Activated CD4-positive, alpha-beta T cell treated with anti-CD3 and anti-CD28 coated beads for 24 hours (primary cell): ENCODE results near the gene PRSS16.
"Not testable (repeated sequence)": the region's sequence is repeated elsewhere in the genome, so short reads cannot be mapped to it uniquely, and the experiment has no call there.

Experiments used
- DNase-seq, 2 donors: peaks; one replicate each; pipeline ENCODE4 v3.0.0-alpha.2; 2020; ENCODE audit warnings: low read depth in 2 of 2

Gene PRSS16, protein sequence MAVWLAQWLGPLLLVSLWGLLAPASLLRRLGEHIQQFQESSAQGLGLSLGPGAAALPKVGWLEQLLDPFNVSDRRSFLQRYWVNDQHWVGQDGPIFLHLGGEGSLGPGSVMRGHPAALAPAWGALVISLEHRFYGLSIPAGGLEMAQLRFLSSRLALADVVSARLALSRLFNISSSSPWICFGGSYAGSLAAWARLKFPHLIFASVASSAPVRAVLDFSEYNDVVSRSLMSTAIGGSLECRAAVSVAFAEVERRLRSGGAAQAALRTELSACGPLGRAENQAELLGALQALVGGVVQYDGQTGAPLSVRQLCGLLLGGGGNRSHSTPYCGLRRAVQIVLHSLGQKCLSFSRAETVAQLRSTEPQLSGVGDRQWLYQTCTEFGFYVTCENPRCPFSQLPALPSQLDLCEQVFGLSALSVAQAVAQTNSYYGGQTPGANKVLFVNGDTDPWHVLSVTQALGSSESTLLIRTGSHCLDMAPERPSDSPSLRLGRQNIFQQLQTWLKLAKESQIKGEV

DNA sequence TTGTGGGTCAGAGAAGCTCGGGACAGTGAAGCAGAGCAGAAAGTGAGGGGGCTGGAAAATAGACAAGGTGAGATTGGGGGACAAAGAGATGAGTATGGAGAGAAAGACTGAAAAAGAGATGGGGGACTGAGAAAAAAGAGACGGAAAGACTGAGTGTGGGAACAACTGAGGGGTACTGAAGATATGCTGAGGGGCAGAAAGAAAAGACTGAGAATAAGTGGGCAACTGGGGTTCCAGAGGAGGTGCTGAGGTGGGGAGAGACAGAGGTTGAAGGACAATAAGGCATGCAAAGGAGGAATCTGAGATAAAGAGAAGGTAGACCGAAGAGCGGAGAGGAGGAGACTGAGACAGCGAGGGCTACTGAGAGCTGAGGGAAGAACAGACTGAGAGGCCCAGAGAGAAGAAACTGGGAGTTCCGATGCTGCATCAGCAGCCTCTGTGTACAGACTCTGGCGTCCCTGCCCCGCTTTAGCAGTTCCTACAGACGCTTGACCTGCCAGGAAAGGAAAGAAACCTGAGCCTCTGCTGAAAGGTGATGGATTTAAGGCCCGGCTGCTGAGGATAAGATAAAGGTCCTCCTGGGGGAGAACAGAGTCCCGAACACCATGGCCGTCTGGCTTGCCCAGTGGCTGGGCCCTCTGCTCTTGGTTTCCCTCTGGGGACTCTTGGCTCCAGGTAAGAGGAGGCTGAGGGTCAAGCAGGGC is at the start of gene PRSS16:
Gene PRSS16, plus strand, starts transcription at position 569 of the 704 bp plus-strand sequence. Its CDS starts 37 bp downstream, at position 606.
- DNase-seq, result no peak

DNA sequence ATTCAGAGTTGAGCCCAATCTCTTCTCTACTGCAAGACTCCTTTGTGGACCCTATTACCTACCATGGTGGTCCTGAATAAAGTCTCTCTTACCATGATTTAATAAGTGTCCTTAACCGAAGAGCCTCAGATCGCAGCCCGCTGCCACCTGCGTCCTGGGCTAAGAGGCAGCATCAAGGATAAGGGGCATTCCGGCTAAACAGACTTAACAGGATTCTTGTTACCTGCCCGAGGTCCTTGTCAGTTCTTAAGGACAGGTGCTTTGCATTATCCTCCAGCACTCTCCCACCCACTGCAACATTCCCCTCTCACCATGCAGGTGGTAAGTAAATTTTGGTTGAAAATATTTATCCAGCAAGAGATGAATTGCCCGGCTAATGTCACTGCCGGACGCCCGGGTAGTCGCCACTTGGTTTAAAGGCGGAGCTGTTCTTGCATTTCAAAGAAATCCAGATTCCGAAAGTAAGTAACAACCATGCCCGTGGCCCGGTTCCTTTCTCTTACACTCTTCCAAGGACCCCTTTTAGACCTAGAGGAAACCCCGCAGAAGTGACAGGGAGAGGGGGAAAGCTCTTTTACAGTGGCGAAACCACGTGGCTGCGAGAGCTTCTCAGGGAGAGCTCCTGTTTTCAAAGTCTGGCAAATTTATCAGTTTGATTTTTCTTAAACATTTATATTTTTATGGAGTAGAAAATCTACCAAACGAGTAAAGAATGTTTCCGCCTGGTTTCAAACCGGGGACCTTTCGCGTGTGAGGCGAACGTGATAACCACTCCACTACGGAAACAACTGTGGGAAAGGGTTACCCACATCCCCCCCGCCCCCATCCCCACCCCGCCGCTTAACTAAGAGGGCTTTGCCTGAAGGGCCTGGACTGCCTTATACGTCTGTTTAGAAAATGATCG is 41.9 kb upstream of the PRSS16 start:
- no peak for DNase-seq

DNA sequence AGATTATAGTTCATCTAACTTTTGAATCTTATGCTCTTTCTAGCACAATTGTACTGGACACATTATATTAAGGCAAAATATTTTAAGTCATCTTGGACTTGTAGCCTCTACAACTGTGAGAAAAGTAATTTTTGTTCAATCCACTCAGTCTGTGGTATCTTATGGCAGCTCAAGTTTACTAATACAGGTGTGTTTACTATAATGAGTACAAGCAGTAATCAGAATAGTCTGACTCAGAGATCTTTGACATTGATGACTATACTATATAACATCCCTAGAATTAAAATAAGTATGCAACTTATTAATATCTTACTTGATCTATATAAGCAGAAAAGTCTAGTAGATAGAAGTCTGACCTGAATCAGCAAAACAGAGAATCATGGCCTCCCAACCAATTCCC is 40.7 kb upstream of the PRSS16 start:
- no peak for DNase-seq

DNA sequence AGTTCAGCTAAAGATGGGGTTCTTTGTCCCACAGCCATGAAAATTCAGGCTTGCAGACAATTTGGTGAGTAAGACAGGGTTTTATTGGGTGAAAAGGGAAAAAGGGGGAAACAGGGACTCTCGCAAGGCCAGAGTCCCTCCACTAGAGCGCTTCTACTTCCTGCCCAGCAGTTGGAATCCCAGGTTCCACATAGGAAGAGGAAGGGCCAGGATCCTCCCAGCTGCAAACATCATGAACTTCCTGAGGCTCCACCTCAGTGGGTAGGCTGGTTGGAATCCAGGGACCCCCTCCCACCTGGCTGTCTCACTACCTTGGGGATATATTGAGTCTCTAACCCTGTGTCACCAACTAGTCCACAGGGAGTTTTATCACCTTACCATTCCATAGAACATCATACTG is 39.5 kb upstream of the PRSS16 start:
- DNase-seq, result no peak

DNA sequence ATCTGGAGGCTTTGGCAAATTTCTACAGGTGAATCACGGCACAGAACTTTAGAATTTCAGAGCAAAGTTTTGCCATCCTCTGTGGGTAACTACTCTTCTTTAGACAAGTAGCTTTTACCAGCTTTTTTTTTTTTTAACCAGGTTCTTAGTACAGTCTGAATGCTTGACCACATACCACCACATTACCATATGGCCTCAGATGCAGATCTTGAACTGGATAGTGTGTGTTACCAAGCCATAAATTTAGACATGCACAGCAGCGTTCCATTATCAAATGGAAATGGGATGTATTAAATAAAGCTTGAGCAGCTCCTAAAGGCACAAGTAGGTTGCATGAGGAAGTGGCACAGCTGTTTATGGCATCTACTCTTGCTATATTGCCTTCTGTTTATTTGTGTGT is 38.3 kb upstream of the PRSS16 start:
- no peak for DNase-seq

DNA sequence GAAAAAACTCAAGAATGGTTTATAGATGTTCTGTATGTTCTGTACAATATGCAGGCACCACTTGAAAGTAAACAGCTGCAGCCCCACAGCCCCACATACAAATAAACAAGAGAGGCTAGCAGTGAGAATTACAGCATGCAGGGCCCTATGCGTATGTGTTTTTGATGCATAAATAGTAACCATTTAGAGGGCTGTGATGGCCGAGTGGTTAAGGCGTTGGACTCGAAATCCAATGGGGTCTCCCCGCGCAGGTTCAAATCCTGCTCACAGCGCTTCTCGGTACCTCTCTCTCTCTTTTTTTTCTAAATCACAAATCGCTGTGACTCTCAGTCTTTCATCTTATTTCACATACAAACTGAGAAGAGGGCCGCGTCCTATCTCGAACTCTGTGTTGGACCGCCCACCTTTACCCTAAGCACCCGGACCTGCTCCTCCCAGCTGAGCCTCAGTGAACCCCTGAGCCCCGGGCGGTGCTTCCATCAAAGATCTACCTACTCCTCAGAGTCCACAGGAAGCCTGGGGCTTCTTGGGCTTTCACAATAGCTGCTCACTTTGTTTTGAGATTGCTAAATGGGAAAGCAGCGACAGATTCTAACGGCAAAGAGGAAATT is 37.7 kb upstream of the PRSS16 start:
- no peak for DNase-seq

DNA sequence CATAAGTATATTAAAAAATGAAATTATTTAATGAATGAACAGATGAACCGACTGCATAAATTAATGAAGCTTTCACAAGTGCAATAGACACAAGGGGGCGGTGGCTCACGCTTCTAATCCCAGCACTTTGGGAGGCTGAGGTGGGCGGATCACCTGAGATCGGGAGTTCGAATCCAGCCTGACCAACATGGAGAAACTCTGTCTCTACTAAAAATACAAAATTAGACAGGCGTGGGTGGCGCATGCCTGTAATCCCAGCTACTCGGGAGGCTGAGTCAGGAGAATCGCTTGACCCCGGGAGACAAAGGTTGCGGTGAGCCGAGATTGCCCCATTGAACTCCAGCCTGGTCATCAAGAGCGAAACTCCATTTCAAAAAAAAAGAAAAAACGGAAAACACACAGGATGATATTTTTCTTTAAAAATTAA is 34.4 kb upstream of the PRSS16 start:
- not testable (repeated sequence) for DNase-seq

DNA sequence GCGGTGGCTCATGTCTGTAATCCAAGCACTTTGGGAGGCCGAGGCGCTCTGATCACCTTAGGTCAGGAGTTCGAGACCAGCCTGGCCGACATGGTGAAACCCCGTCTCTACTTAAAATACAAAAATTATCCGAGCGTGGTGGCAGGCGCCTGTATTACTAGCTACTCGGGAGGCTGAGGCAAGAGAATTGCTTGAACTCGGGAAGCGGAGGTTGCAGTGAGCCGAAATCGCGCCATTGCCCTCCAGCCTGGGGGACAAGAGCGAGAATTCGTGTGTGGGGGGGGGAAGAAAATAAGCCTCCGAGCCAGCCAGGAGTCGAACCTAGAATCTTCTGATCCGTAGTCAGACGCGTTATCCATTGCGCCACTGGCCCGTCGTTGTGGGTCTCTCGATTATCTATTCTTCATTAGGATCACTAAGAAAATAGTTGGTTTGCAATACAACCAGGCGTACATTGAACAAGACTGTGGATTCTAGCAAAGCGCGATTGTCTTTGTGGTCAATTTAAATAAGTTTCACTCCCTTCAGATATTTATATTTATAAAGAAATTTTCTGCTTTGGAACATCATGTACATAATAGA is 33.9 kb upstream of the PRSS16 start:
- DNase-seq, result no peak

DNA sequence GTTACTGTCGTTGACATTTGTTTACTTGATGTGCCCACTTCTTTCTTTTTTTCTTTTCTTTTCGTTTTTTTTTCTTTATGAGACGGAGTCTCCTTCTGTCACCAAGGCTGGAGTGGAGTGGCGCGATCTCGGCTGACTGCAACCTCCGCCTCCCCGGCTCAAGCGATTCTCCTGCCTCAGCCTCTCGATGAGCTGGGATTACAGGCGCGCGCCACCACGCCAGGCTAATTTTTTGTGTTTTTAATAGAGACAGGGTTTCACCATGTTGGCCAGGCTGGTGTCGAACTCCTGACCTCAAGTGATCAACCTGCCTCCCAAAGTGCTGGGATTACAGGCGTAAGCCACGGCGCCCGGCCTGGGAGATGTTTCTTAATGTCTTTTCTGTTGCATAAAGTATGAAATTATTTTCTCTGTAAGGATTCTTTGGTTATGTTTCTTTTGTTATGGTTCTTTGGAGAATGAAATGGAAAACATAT is 33.3 kb upstream of the PRSS16 start:
- DNase-seq, result no peak

DNA sequence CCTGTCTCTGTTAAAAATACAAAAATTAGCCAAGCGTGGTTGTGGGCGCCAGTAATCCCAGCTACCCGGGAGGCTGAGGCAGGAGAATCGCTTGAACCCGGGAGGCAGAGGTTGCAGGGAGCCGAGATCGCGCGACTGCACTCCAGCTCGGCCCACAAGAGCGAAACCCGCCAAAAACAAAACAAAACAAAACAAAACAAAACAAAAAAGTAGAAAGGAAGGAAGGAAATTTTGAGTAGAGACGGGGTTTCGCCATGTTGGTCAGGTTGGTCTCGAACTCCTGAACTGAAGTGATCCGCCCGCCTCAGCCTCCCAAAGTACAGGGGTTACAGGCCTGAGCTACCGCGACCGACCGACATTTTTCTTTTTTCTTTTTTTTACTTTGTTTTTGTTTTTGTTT is 30.6 kb upstream of the PRSS16 start:
- no peak for DNase-seq

DNA sequence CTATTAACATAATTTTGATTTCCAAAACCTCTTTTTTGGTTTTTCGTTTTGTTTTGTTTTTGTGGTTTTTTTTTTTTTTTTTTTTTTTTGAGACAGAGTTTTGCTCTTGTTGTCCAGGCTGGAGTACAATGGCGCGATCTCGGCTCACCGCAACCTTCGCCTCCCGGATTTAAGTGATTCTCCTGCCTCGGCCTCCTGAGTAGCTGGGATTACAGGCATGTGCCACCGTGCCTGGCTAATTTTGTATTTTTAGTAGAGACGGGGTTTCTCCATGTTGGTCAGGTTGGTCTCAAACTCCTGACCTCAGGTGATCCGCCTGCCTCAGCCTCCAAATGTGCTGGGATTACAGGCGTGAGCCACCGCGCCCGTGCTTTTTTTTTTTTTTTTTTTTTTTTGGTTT is 24.5 kb upstream of the PRSS16 start:
- not testable (repeated sequence) for DNase-seq

DNA sequence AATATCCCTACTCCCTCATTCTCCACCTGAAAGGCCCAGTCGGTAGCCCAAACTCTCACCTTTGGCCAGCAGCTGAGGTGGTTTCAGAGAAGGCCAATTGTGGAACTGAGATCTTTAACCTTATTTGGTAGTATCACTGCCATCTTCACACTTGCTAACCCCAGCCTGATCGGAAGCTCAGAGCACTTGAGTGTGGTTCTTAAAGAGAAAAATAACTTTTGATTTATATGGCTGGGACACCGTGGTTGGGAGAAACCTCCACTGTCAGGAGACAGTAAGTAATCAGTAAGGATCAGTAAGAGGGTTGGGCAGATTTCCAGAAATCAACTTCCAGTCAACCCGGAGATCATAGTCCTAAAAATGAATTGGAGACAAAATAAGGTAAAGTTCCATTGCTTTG is 22.8 kb upstream of the PRSS16 start:
- DNase-seq, result no peak

DNA sequence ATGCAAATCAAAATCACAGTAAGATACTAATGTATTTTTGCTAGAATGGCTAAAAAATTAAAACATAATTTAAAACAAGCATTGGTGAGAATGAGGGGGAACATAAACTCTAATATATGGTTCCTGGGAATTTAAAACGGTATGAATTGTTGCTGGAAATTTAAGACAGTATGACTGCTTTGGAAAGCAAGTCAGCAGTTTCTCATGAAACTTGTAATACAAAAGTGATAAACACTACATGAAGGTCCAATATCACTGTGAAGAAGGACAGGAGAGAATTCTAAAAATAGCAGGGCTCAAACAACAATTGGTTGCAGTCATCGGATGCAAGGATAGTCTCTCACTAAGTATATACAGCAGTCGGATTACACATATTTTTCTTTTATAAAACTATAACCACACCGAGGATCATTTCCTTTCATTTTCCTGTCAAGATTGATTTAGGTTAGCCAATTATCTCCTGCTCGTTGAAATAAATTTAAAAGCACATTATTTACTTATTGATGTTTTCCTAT is 18.5 kb upstream of the PRSS16 start:
- no peak for DNase-seq

DNA sequence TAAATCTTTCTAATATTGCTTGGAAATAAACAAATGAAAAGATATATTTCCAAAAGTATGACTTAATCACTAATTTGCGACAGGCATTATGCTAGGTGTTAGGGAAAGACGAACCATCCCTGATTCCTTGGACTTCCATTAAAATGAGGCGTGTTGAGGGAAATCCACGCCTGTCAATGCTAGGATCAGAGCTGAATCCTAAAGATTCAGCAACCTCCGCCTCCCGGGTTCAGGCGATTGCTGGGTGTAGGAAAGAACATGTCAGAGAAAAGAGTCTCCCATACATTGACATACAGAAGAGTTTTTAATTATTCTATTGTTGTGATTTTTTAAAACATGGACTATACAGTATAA is 16.8 kb upstream of the PRSS16 start:
- DNase-seq, result no peak

DNA sequence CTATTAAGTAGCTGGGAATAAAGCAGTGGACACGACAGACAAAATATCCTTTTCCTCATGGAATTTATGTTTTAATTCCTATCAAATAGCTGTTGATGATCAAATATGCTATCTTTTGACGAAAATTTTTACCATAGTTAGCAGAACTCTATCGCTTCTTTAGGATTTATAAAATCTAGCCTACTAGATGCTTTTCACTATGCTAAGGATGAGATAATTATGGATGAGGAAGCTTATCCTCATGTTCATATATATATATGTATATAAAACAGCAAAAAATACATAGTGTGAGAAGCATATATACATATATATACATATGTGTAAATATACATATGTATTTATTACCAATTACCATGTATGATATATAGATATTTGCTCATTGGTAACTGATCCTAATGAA is 12.9 kb upstream of the PRSS16 start:
- no peak for DNase-seq

DNA sequence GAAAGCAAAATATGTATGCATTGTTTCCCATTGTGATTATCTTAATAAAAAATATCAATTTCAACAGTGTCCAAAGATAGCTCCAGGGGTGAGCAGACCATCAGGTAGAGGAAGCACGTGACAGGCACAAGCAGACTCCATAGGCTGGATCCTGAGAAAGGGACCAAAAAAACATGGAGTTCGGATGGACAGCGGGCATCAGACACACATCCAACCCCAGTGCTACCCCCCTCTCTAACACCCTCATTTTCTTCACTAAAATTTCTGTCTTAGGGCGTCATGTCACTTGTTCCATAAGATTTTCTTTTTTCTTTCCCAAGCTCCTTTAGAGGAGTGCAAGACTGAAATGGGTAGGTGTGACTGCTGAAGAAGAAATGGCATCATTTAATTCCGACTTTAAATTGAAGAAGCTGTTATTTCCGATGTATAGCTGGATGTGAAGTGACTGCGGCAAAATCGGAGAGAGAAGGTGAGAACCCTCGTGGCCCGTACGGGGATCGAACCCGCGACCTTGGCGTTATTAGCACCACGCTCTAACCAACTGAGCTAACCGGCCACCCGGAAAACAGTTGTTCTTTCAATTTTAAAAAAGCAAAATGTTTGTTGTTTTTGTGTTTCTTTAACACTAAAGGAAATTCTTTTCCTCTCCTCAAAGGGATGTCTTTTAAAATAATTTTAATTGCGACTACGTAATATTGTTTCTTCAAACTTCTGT is 10.3 kb upstream of the PRSS16 start:
- peak; percentile 27 to 58 for DNase-seq

DNA sequence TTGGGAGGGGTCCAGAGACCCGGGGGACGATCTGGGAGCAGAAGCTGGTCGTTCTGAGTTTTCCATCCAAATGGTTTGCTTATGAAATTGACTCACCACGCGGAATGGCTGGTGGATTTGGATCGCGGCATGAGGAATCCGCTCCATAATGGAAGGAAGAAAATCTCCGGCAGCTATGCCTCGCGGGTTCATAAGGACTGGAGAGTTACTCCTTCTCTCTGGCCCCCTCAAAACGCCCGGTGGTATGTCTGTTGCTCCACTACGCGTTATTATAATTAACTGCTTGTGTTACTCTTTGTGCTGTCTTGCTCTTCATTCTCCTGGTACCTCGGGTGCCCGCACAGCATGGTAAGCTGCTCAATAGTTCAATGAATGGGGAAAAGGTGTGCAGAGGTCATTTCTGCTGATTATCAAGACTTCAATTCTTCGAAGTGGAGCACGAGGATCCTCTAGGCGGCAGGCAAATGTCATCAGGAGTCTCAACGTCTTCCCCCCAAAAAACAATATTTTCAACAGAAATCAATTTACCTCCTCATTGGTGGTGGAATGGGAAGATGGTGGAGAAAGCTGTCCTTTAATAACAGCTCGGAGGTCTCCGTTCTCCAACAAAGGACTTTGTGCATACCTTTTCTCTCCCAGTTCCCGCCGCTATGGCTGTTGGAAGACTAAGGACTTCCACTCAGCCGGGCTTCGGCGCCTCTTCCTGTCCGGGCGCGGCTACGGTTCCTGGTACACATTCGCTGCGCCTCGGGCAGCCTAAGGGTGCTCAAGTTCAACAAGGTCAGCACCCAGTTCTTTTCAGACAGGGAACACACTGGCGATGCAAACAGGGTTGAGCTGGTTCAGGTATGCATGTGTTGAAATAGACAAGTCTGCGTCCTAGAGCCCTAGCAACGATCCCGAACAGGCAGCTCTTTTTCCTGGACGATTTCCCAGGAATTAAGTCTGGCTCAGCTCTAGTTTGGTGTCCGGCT is 9.2 kb upstream of the PRSS16 start:
- DNase-seq, result no peak

DNA sequence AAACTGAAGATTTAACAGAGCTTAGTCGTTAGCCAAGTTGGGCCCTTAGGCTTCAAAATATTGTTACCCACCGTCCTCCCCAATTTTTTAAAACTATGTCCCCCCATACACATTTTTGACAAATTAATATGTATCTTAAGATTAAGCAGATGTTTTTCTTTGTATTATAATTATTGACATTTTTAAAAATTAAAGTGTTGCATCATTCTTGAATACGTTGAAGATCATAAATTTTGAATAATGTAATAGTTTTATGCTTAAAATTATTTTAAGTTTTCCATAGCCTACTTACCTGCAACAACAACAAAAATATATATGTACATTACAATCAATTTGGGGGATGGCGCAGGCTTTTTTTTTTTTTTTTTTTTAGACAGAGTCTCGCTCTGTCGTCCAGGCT is 8.2 kb upstream of the PRSS16 start:
- DNase-seq, result no peak

DNA sequence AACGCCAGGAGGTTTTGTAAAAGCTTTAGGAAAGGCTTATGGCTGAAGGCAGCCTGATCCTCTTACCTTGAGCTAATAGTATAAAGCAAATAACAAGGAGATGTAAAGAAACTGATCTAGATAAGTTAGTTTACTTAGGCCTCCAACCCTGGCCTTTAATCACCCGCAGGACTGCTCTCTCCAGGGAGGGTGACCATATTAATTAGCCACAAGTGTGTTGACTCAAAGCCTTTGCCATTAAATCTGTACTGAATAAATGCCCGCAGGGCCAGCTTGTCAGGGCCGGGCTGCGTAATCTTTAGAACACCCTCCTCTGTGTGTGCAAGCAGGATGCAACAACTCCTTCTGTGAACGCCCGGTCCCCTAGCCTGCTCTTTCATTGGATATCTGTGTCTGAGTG is 6.1 kb upstream of the PRSS16 start:
- DNase-seq, result no peak
